GM19099 (cell line): ENCODE data around the gene PIM2.

Source experiments
- POLR2A ChIP-seq: IDR thresholded peaks from 3 replicates; pipeline ENCODE4 v1.6.1; 2011; ENCODE audit warnings: low read depth; ENCODE audit not compliant: insufficient read length; ENCODE audit errors: extremely low read depth

PIM2 gene

GRCh38 chrX:48919947-48920717, 1.3 kb upstream of the PIM2 start:
- no peak for TF ChIP-seq POLR2A

- no peak for TF ChIP-seq POLR2A
Observed at GRCh38 chrX:48919360-48919841, 577 bp upstream of the PIM2 start.

GRCh38 chrX:48918301-48918642, 552 bp downstream of the PIM2 start:
- TF ChIP-seq POLR2A = no peak

- TF ChIP-seq POLR2A = peak; percentile 38
Observed at GRCh38 chrX:48917139-48918001, 1.5 kb downstream of the PIM2 start.

GRCh38 chrX:48914593-48915493, 4.0 kb downstream of the PIM2 start:
- no peak for TF ChIP-seq POLR2A

GRCh38 chrX:48913605-48914366, 5.0 kb downstream of the PIM2 start:
- TF ChIP-seq POLR2A = no peak

GRCh38 chrX:48911412-48912182, 7.2 kb downstream of the PIM2 start, which contains the start of gene SLC35A2:
Gene SLC35A2 (minus strand): TSS chrX:48911646. CDS start chrX:48911636, 10 bp downstream.
- TF ChIP-seq POLR2A = peak; percentile 64

GRCh38 chrX:48910926-48911411, 7.9 kb downstream of the PIM2 start:
- no peak for TF ChIP-seq POLR2A

- peak; percentile 3 for TF ChIP-seq POLR2A
Observed at GRCh38 chrX:48909703-48910294, 9.0 kb downstream of the PIM2 start.

- TF ChIP-seq POLR2A = no peak
Observed at GRCh38 chrX:48908600-48908999, 10.2 kb downstream of the PIM2 start.

GRCh38 chrX:48905090-48905790, 13.6 kb downstream of the PIM2 start:
- TF ChIP-seq POLR2A = no peak

- no peak for TF ChIP-seq POLR2A
Observed at GRCh38 chrX:48904626-48905025, 14.2 kb downstream of the PIM2 start.
